Endothelial cell of hepatic sinusoid (primary cell): ENCODE data around the gene PMVK.

ENCODE experiments used
- in situ Hi-C: cut with HindIII; loops from 2 replicates; pipeline ENCODE4 v1.10.0; 2017; ENCODE audit warnings: low sequenced_read_pairs

The PMVK gene

DNA sequence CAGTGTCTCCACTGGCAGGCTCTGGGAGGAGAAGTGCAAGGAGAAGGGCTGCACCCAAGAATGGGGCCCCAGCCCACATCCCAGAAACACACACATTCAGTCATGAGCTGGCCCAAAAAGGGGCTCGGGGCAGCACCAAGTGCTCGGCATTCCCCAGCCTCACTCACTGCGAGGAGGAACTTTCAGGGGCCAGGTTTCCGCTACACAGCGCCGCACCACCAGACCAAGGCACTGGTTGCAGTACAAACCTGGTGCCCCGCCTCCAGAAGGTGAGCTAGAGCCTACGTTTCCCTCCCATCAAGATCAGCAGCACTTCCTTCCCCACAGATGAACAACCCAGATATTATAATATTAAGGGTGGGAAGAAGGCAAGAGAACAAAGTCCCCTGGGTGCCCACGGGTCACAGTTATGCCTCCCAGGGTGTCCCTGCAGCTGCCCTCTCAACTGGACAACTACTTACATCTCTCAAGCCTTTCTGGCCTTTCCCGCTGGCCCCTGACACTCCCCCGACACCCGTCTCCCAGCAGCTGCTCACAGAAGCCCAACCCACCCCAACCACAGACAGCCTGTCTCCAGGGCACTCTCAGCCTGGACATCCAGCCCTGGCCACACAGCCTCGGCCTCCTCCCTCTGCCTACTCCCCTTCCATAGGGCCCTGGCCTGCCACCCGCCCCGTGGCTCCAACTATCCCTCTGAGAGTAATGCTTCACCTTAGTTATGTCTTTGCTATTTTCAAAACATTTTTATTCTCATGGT lies 15.6 kb upstream of the PMVK start:
- in situ Hi-C loops, result no loop called here

GRCh38 chr1:154948079-154948478 lies 11.6 kb upstream of the PMVK start:
- in situ Hi-C loops, result no loop called here

- in situ Hi-C loops, result no loop called here
Observed at GRCh38 chr1:154945962-154946850, 9.7 kb upstream of the PMVK start.

- in situ Hi-C loops, result no loop called here
Observed at GRCh38 chr1:154945160-154945961, 8.8 kb upstream of the PMVK start.

DNA sequence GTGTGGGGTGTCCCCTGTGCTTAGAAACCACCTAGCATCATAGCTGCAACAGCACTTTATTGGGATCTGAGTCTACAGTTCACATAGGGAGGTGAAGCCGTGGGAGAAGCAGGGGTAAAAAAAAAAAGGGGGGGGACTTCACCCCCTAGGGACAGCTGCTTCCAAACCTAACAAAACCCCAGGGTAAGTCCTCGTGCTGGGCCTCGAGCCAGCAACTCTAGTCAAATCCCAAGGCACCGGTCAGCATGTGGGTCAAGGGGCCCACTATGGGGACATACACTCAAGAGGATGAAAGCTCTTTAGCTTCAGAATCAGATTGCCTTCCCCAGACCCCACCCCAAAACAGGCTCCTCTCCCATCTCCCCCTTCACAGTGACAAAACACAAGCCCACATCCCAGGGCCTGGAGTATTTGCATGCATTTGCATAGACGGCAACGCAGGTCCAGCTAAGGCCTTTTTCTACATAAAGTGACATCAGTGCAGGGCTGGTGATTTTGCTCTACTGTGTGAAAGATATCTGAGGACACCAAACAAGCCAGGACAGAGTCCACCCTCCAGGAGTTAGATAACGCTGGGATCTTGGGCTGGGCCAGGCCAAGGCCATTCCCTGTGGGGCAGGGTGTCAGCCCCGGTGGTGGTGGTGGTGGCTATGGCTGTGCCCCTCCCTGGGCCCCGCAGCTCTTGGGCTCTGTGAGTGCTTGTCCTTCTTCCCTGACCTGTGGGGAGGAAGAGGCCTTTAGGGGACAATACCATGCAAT lies 8.1 kb upstream of the PMVK start:
- in situ Hi-C loops, result no loop called here

DNA sequence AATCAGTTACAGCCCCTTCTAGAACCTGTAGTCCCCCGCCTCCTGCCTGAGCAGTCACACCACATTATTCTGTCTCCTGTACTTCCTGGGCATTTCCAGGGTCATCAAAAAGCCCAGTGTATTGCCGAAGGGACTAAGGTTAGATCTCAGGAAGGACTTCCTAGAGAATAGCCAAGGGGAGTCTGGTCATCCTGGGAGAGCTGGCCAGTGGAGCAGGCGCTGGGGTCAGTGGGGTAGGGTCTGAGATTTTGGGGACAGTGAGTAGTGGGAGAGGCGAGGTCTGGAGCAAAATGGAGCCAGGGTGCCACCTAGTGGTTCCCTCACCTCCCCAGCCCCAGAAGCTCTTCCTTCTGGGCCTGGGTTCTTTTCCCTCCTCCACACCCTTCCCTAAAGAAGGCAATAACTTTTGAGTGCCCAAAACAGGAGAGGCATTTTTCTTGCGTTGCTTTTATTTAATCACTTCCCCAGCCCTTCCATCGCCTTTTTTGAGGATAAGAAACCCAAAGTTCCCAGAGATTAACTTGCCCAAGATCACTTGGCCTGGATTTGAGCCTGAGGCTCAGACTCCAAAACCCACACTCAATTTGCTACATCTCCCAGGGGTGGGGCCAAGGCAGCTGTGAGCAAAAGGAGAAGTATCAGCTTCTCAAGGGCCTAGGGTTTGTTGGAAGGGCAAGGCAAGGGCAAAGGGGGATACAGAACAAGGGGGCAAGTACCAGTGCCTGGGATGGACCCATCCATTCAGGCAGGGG lies 7.3 kb upstream of the PMVK start:
- in situ Hi-C loops, result no loop called here

GRCh38 chr1:154941333-154942013 lies 5.0 kb upstream of the PMVK start:
- in situ Hi-C loops, result no loop called here

DNA sequence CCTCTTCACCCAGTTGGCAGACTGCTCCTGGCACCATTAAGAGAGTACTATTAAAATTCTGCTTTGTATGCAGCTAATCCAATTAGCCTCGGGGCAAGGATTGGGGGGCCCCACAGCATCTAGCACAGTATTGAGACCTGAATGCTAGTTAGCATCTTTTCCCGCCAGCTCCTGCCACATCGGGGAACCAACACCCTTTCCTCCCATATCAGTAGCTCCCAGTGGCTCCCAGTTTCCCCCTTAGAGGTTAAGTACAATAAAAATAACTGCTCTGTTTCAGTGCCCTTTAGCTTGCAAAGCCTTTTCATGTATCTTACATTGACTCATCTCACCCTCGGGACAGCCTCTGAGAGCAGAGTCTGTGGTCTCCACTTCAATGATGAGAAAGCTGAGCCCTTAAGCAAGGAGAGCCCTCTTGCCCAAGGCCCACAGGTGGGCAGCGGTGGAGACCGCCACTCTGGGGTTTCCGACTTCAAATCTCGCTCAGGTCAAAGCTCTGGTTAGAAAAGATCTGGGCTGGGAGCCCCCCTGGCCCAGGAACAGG lies 4.2 kb upstream of the PMVK start:
- in situ Hi-C loops, result no loop called here

DNA sequence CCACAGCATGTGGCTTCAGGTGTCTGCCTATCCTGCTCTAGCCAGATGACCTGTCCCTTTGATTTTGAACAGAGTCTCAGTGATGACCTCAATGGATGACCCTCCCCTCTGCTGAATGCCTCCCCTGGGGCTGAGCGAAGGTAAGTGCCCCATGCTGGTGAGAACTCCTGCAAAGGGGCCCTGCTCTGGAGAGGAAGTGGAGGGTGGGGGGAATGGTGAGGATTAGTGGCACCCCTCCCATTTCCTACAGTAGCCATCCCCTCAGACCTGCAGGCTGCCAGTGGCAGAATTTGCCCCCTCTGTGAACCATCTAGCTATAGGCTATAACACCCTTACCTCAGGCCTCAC lies 3.7 kb upstream of the PMVK start:
- in situ Hi-C loops, result no loop called here

DNA sequence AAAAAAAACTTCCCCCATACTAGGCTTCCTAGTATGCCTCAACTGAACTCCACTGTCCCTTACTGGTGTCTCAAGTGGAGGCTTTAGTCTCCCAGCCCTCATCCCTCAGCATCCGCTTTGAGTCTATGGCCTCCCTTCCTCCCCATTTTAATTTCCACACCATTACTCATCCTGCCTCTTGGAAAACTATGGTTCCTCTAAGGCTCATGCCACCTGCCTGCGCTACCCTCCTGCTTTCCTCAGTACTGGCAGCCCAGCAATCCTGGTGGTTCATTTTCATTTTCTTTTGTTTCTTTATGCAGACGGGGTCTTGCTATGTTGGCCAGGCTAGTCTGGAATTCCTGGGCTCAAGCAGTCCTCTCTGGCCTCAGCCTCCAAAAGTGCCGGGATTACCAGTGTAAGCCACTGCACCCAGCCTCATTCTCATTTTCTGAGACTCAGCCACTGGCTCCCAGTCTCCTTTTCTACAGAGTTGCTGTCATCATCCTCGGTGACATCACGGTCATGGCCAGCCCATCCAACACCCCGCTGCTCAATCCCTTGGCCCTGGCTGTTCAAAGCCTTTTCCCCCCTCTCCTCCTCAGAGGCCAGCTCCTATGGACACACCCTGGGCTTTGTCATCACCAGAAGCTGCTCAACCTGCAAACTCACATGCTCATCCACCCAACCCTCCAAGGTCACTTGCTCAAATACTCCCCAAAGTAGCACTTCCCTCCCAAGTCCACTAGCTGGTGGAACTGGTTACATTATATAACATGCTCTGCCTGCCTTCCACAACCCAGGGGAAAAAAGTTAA lies 2.3 kb upstream of the PMVK start:
- in situ Hi-C loops, result no loop called here

DNA sequence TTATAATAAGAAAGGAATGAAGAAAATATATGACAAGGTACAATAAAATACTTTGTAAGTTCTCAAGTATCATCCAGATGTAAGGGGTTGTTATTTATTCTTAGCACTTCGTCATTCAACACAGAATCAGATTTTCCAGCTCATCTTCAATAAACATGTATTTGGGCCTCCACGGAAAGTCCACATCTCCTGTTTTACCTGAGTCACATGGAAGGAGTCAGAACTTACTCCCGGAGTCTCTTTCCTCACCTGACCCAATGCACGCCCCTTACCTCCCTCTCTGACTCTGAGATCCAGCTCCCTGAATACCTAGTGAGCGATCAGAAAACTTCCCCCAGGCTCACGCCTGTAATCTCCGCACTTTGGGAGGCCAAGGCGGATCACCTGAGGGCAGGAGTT lies 1.5 kb upstream of the PMVK start:
- in situ Hi-C loops, result no loop called here

DNA sequence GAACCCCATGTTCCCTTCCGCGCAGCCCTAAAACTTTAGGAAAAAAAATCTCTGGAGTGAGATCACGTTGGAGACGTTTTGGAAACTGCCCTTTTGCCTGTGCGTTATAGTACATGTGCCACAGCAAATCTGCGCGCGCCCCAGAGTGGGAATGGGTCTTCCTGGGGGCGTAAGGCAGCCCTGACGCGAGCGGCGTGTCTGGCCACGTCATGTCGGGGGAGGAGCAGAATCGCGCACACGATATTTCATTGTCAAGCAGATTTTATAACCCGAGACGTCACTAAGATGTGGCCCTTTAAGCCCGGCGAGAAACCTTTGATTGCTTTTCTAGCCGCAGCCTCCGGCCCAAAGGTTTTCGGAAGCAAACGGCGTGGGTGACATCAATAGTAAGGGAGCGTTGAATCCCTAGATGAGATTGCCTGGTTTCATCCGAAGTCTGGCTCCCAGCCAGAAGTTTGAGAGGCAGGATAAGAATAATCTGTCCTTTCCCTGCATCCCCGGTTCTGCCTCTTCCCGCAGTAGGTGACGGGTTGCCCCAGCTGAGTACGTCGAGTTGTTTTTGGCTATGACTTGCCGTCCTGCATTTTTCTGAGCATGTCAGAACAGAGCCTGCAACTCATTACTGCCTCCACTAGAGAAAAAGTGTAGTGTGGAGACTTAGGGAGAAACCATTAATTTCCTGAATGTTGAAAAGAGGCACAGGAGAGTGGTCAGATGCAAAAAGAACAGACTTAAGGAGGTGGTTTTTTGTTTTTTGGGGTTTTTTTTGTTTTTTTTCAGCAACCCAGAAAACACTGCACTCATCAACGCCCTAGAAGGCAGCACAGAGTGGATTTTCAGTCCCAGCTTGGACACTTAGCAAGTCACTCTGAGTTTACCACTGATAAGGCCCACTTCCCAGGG lies 817 bp upstream of the PMVK start:
- in situ Hi-C loops, result no loop called here

GRCh38 chr1:154935749-154936554 lies 567 bp downstream of the PMVK start:
- in situ Hi-C loops, result no loop called here

- in situ Hi-C loops, result no loop called here
Observed at GRCh38 chr1:154934358-154934948, 2.1 kb downstream of the PMVK start.

DNA sequence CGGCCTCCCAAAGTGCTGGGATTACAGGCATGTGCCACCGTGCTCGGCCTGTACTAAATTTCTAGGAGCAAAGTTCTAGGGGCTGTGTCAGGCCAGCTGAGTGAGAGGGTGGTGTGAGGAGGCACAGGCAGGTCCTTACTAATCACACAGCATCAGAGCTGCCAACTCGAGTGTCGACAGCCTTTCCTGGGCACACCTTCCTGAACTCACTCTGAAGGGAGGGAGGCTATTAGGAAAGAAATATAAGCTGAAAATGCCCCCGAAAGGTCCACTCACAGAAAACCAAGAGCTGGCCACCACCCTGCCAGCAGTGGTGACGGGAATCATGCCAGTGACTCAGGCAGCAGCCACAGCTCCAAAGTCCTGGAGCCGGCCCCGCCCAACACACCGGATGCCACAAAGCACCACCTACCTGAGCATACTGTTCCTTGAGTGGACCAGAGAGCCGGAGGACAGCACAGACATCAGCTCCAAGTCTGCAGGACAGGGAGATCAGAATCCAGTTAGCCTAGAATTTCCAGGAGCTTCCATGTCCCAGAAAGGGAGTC lies 4.5 kb downstream of the PMVK start:
- in situ Hi-C loops, result no loop called here

GRCh38 chr1:154926201-154926600 lies 10.3 kb downstream of the PMVK start:
- in situ Hi-C loops, result no loop called here
